Measurements from ENCODE around the gene TCTN1. TPM values are rescaled to one million over a fixed set of nuclear protein-coding genes. Genes with fewer than 3 reads are reported as not detected.
"Not testable (repeated sequence)": the region's sequence is repeated elsewhere in the genome, so short reads cannot be mapped to it uniquely, and the experiment has no call there.

TCTN1 gene
- 33.4 and 63.9 TPM in 2 replicates for total RNA-seq (ENCODE audit: low replicate concordance)
- long read RNA-seq, transcript TCTN1-225 (15 exons, 2,309 nt) = major isoform, 38 of 76 reads
- long read RNA-seq, transcript TCTN1-202 (15 exons, 1,879 nt) = minor isoform, 6 of 76 reads
- long read RNA-seq, transcript TCTN1-204 (15 exons, 1,885 nt) = minor isoform, 6 of 76 reads
- long read RNA-seq, partial matches to known transcripts = 4 of 76 reads
- long read RNA-seq, other reads (novel, unspliced or antisense) = 20 of 76 reads

DNA sequence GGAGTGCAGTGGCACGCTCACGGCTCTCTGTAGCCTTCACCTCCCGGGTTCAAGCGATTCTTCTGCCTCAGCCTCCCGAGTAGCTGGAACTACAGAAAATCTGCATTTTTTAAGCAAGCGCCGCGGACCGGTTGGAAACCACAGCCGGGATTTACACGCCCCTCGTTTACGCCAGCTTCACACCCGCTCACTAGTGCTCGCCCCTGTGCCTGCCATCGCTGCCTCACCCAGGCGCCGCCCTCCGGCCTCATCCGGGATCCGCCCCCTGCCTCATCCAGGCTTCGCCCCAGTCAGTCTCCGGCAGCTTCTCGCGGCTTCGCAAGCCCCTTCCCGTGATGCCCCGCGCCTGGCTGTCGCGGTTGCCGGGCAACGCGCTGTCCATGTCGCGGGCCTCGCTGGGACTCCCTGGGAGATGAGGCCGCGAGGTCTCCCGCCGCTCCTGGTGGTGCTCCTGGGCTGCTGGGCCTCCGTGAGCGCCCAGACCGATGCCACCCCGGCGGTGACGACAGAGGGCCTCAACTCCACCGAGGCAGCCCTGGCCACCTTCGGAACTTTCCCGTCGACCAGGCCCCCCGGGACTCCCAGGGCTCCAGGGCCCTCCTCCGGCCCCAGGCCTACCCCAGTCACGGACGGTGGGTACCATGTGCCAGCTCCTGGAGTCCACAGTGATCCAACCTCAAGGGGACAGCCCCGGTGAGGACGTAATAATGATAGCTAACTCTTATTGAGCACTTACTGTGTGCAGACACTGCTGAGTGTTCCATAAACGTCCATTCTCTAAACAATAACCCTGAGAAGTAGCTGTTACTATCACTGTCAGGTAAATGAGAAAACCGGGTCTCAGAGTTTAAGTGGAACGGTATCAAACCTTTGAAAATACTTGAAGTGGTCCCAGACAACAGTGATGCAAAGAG lies at the start of gene TCTN1:
Gene TCTN1, plus strand, starts transcription at position 359 of the 914 bp plus-strand sequence. Its CDS starts 54 bp downstream, at position 413.
- TF ChIP-seq, protein P1, sequence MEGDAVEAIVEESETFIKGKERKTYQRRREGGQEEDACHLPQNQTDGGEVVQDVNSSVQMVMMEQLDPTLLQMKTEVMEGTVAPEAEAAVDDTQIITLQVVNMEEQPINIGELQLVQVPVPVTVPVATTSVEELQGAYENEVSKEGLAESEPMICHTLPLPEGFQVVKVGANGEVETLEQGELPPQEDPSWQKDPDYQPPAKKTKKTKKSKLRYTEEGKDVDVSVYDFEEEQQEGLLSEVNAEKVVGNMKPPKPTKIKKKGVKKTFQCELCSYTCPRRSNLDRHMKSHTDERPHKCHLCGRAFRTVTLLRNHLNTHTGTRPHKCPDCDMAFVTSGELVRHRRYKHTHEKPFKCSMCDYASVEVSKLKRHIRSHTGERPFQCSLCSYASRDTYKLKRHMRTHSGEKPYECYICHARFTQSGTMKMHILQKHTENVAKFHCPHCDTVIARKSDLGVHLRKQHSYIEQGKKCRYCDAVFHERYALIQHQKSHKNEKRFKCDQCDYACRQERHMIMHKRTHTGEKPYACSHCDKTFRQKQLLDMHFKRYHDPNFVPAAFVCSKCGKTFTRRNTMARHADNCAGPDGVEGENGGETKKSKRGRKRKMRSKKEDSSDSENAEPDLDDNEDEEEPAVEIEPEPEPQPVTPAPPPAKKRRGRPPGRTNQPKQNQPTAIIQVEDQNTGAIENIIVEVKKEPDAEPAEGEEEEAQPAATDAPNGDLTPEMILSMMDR (conservative IDR thresholded peaks at IDR 0.05) = no peak
- DNase-seq (ENCODE audit: extremely low spot score, unreplicated experiment) = peak; percentile 96
- Mint-ChIP-seq H3K4me1 (ENCODE audit: unreplicated experiment) (peaks cover 3% of the 10 kb centered on the region), H3K9me3 (no peaks in the 10 kb centered on the region), H3K27ac (peak within 1 kb of the TSS; percentile 59), H3K36me3 (peaks cover 6% of the 10 kb centered on the region), H3K27me3 (no peaks in the 10 kb centered on the region), H3K4me3 (peak within 1 kb of the TSS; percentile 88)

GRCh38 chr12:110564471-110564991 lies 49.4 kb upstream of the TCTN1 start:
- no peak for DNase-seq (ENCODE audit: extremely low spot score, unreplicated experiment)
- H3K4me1 Mint-ChIP-seq (ENCODE audit: unreplicated experiment) = peaks cover 37% of the 10 kb centered on the region
- no peaks in the 10 kb centered on the region for H3K27me3 Mint-ChIP-seq
- no peak overlapping the region for H3K4me3 Mint-ChIP-seq
- TF ChIP-seq, protein P1 (conservative IDR thresholded peaks at IDR 0.05) = no peak
- peaks cover 2% of the 10 kb centered on the region for H3K36me3 Mint-ChIP-seq
- no peak overlapping the region for H3K27ac Mint-ChIP-seq
- H3K9me3 Mint-ChIP-seq = no peaks in the 10 kb centered on the region

- H3K36me3 Mint-ChIP-seq = peaks cover 5% of the 10 kb centered on the region
- no peaks in the 10 kb centered on the region for H3K9me3 Mint-ChIP-seq
- no peak overlapping the region for H3K27ac Mint-ChIP-seq
- TF ChIP-seq, protein P1 (conservative IDR thresholded peaks at IDR 0.05) = no peak
- no peaks in the 10 kb centered on the region for H3K27me3 Mint-ChIP-seq
- DNase-seq (ENCODE audit: extremely low spot score, unreplicated experiment) = no peak
- H3K4me1 Mint-ChIP-seq (ENCODE audit: unreplicated experiment) = peaks cover 27% of the 10 kb centered on the region
- no peak overlapping the region for H3K4me3 Mint-ChIP-seq
These were observed 47.7 kb upstream of the TCTN1 start for GRCh38 chr12:110565894-110566871.

DNA sequence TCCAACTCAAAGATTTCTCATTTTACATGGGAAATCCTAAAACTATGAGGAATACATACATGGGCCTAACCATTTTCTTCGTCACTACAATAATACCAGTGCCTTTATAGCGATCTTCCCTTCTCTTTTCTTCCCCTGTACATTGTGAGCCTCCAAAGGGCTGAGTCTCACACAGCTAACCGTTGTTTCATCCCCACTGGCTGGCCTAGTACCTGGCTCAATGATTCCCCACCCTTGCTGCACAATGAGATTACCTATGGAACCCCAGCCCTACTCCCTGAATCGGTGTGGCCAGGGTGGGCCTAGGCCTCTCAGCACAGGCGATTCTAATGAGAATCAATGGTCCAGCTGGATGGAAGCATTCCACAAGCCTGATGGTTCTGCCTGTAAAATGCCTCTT lies 46.9 kb upstream of the TCTN1 start:
- H3K27me3 Mint-ChIP-seq = no peaks in the 10 kb centered on the region
- DNase-seq (ENCODE audit: extremely low spot score, unreplicated experiment) = no peak
- no peak overlapping the region for H3K4me3 Mint-ChIP-seq
- H3K4me1 Mint-ChIP-seq (ENCODE audit: unreplicated experiment) = peaks cover 22% of the 10 kb centered on the region
- no peak overlapping the region for H3K27ac Mint-ChIP-seq
- TF ChIP-seq, protein P1 (conservative IDR thresholded peaks at IDR 0.05) = no peak
- peaks cover 12% of the 10 kb centered on the region for H3K36me3 Mint-ChIP-seq
- no peaks in the 10 kb centered on the region for H3K9me3 Mint-ChIP-seq

DNA sequence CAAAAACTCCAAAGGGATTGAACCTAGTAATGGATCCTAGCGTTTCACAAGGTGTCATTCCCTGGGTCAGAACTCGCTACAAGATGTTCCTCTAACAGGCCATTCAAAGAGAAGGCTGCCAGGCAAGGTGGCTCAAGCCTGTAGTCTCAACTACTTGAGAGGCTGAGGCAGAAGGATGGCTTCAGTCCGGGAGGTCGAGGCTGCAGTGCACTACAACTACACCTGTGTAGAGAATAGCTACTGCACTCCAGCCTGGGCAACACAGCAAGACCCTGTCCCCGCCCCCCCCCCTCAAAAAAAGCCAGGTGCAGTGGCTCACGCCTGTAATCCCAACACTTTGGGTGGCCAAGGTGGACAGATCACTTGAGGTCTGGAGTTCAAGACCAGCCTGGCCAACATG lies 45.2 kb upstream of the TCTN1 start:
- Mint-ChIP-seq H3K9me3 (no peaks in the 10 kb centered on the region), H3K4me3 (no peak overlapping the region), H3K27ac (no peak overlapping the region), H3K27me3 (no peaks in the 10 kb centered on the region), H3K36me3 (peaks cover 16% of the 10 kb centered on the region), H3K4me1 (ENCODE audit: unreplicated experiment) (peaks cover 22% of the 10 kb centered on the region)
- TF ChIP-seq, protein P1 (conservative IDR thresholded peaks at IDR 0.05) = no peak
- DNase-seq (ENCODE audit: extremely low spot score, unreplicated experiment) = no peak

DNA sequence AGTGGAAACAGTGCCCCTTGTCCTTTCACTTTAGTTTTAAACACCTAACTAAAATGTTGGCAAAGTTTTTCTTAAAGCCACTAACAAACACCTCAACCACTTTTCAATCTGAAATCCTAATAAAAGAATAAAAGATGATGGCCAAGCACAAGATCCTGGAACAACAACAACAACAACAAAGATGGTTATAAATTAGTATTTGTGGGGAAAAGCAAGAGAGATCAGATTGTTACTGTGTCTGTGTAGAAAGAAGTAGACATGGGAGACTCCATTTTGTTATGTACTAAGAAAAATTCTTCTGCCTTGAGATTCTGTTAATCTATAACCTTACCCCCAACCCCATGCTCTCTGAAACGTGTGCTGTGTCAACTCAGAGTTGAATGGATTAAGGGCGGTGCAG lies 44.1 kb upstream of the TCTN1 start:
- not testable (repeated sequence) for DNase-seq (ENCODE audit: extremely low spot score, unreplicated experiment); H3K27ac Mint-ChIP-seq; H3K4me3 Mint-ChIP-seq; H3K9me3 Mint-ChIP-seq; H3K27me3 Mint-ChIP-seq
- peaks cover 16% of the 10 kb centered on the region for H3K36me3 Mint-ChIP-seq
- H3K4me1 Mint-ChIP-seq (ENCODE audit: unreplicated experiment) = peaks cover 15% of the 10 kb centered on the region

- H3K27ac Mint-ChIP-seq; DNase-seq (ENCODE audit: extremely low spot score, unreplicated experiment); H3K4me3 Mint-ChIP-seq; H3K27me3 Mint-ChIP-seq; H3K9me3 Mint-ChIP-seq: not testable (repeated sequence)
- H3K4me1 Mint-ChIP-seq (ENCODE audit: unreplicated experiment) = peaks cover 21% of the 10 kb centered on the region
- H3K36me3 Mint-ChIP-seq = peaks cover 16% of the 10 kb centered on the region
These were observed 43.1 kb upstream of the TCTN1 start for GRCh38 chr12:110570798-110571197.
